ENCODE measurements around the gene ZNF263. TPM values are rescaled to one million over a fixed set of nuclear protein-coding genes. Genes with fewer than 3 reads are reported as not detected.
A peak's percentile ranks its signal among the peaks of the same experiment; 100 is the strongest.
"Not testable (repeated sequence)": the region's sequence is repeated elsewhere in the genome, so short reads cannot be mapped to it uniquely, and the experiment has no call there.

Gene ZNF263
- total RNA-seq, 1 experiment from 2014 or later: 106 TPM

GRCh38 chr16:3266873-3267537, 16.3 kb upstream of the ZNF263 start:
- DNase-seq (ENCODE audit: low spot score): peak; percentile 68

- no peak for DNase-seq (ENCODE audit: low spot score)
These were observed 15.0 kb upstream of the ZNF263 start for GRCh38 chr16:3268294-3268693.

GRCh38 chr16:3270718-3271117, 12.6 kb upstream of the ZNF263 start:
- not testable (repeated sequence) for DNase-seq (ENCODE audit: low spot score)

- DNase-seq (ENCODE audit: low spot score): not testable (repeated sequence)
These were observed 12.0 kb upstream of the ZNF263 start for GRCh38 chr16:3271281-3271680.

- peak; percentile 60 for DNase-seq (ENCODE audit: low spot score)
These were observed 8.8 kb upstream of the ZNF263 start for GRCh38 chr16:3274490-3274889.

GRCh38 chr16:3274947-3275346, 8.3 kb upstream of the ZNF263 start:
- DNase-seq (ENCODE audit: low spot score): no peak

GRCh38 chr16:3276679-3277078, 6.6 kb upstream of the ZNF263 start:
- DNase-seq (ENCODE audit: low spot score): no peak

GRCh38 chr16:3281222-3281820, 2.0 kb upstream of the ZNF263 start:
- no peak for DNase-seq (ENCODE audit: low spot score)

- DNase-seq (ENCODE audit: low spot score): peak; percentile 74
These were observed 1.1 kb upstream of the ZNF263 start for GRCh38 chr16:3282103-3282729.

- peak; percentile 19 for DNase-seq (ENCODE audit: low spot score)
These were observed 504 bp downstream of the ZNF263 start for GRCh38 chr16:3283543-3284447.

- DNase-seq (ENCODE audit: low spot score): no peak
These were observed 1.8 kb downstream of the ZNF263 start for GRCh38 chr16:3285131-3285530.

- no peak for DNase-seq (ENCODE audit: low spot score)
These were observed 6.8 kb downstream of the ZNF263 start for GRCh38 chr16:3289998-3290673.

GRCh38 chr16:3292604-3293003, 9.3 kb downstream of the ZNF263 start:
- DNase-seq (ENCODE audit: low spot score): no peak

- DNase-seq (ENCODE audit: low spot score): no peak
These were observed 11.9 kb downstream of the ZNF263 start for GRCh38 chr16:3295209-3295608.

GRCh38 chr16:3295783-3296182, 12.5 kb downstream of the ZNF263 start:
- no peak for DNase-seq (ENCODE audit: low spot score)

GRCh38 chr16:3304370-3304769, 21.1 kb downstream of the ZNF263 start:
- no peak for DNase-seq (ENCODE audit: low spot score)

GRCh38 chr16:3305109-3306068, 22.1 kb downstream of the ZNF263 start, which contains the start of the genes TIGD7 and ZNF75A:
TSS of gene TIGD7 (minus strand) at chr16:3305430. CDS start at chr16:3300614, 4,816 bp downstream.
TSS of gene ZNF75A (plus strand) at chr16:3305497. CDS start at chr16:3308429, 2,932 bp downstream.
- no peak for DNase-seq (ENCODE audit: low spot score)

GRCh38 chr16:3306078-3306477, 22.8 kb downstream of the ZNF263 start:
- no peak for DNase-seq (ENCODE audit: low spot score)

- DNase-seq (ENCODE audit: low spot score): no peak
These were observed 28.2 kb downstream of the ZNF263 start for GRCh38 chr16:3311496-3311895.
